ENCODE results near the gene IFI6. TPM values are rescaled to one million over a fixed set of nuclear protein-coding genes. Genes with fewer than 3 reads are reported as not detected.

IFI6 gene
- total and polyA plus RNA-seq, 4 donors, result 5.9 to 339 (median 169) TPM

GRCh38 chr1:27652111-27652864, 19.7 kb downstream of the IFI6 start:
- H3K9ac ChIP-seq (ENCODE audit: low read depth in 1 of 2, low read length in 2 of 2), result no peak overlapping the region
- H3K4me3 ChIP-seq (ENCODE audit: low read depth in 1 of 3, low read length in 3 of 3), result no peak overlapping the region
- no peaks in the 10 kb centered on the region for H3K27me3 ChIP-seq (ENCODE audit: control insufficient read depth in 4 of 4, insufficient read depth in 4 of 4, low read length in 3 of 4)
- H3K9me3 ChIP-seq (ENCODE audit: control insufficient read depth in 4 of 4, low read length in 3 of 4), result no peaks in the 10 kb centered on the region
- H3K4me1 ChIP-seq (ENCODE audit: control insufficient read depth in 4 of 4, insufficient read depth in 4 of 4, low read length in 3 of 4), result peaks cover 0 to 7% (median 3%) of the 10 kb centered on the region in 4 donors
- DNase-seq (ENCODE audit: low spot score), result no peak
- H3K36me3 ChIP-seq (ENCODE audit: control insufficient read depth in 4 of 4, insufficient read depth in 3 of 4, low read depth in 1 of 4, low read length in 3 of 4), result no peaks in the 10 kb centered on the region
- no peak for TF ChIP-seq HNF4G (IDR thresholded peaks at IDR 0.05)
- 95% methylated on average over 5 of the region's 5 CpGs for WGBS
- H3K27ac ChIP-seq (ENCODE audit: low read depth in 1 of 2, low read length in 2 of 2), result no peak overlapping the region

- H3K27ac ChIP-seq (ENCODE audit: low read depth in 1 of 2, low read length in 2 of 2), result no peak overlapping the region
- no peaks in the 10 kb centered on the region for H3K36me3 ChIP-seq (ENCODE audit: control insufficient read depth in 4 of 4, insufficient read depth in 3 of 4, low read depth in 1 of 4, low read length in 3 of 4)
- H3K9me3 ChIP-seq (ENCODE audit: control insufficient read depth in 4 of 4, low read length in 3 of 4), result no peaks in the 10 kb centered on the region
- H3K4me1 ChIP-seq (ENCODE audit: control insufficient read depth in 4 of 4, insufficient read depth in 4 of 4, low read length in 3 of 4), result peaks cover 0 to 7% (median 3%) of the 10 kb centered on the region in 4 donors
- no peak overlapping the region for H3K4me3 ChIP-seq (ENCODE audit: low read depth in 1 of 3, low read length in 3 of 3)
- TF ChIP-seq YY1 (IDR thresholded peaks at IDR 0.05), result no peak
- TF ChIP-seq MAX (IDR thresholded peaks at IDR 0.05), result no peak
- no peak for TF ChIP-seq TAF1 (conservative IDR thresholded peaks at IDR 0.05)
- TF ChIP-seq EGR1 (IDR thresholded peaks at IDR 0.05; ENCODE audit: low read depth in 2 of 2), result no peak
- TF ChIP-seq NR2F2 (IDR thresholded peaks at IDR 0.05), result no peak
- no peak for TF ChIP-seq JUND (IDR thresholded peaks at IDR 0.05)
- TF ChIP-seq RAD21 (IDR thresholded peaks at IDR 0.05), result no peak
- TF ChIP-seq FOXA1 (IDR thresholded peaks at IDR 0.05), result no peak
- TF ChIP-seq REST (IDR thresholded peaks at IDR 0.05), result no peak
- no peak for TF ChIP-seq RXRA (IDR thresholded peaks at IDR 0.05)
- no peak for TF ChIP-seq FOXA2 (IDR thresholded peaks at IDR 0.05)
- no peak for TF ChIP-seq SP1 (IDR thresholded peaks at IDR 0.05)
- no peak for TF ChIP-seq CTCF (IDR thresholded peaks at IDR 0.05; ENCODE audit: low read depth, low read length, missing input control)
- DNase-seq (ENCODE audit: low spot score), result no peak
- 74% methylated on average over 7 of the region's 7 CpGs for whole genome bisulfite sequencing
- no peaks in the 10 kb centered on the region for H3K27me3 ChIP-seq (ENCODE audit: control insufficient read depth in 4 of 4, insufficient read depth in 4 of 4, low read length in 3 of 4)
- H3K9ac ChIP-seq (ENCODE audit: low read depth in 1 of 2, low read length in 2 of 2), result no peak overlapping the region
Observed at GRCh38 chr1:27650539-27651175, 21.3 kb downstream of the IFI6 start.
